Pancreas (tissue), 10 donors: Measurements from ENCODE around the gene TPSD1. TPM values are rescaled to one million over a fixed set of nuclear protein-coding genes. Genes with fewer than 3 reads are reported as not detected.

Source experiments
- ATAC-seq, 4 donors: fragments of 200-7000 bp; cut with Tn5 transposase; one replicate each; pipeline versions ENCODE4 v1.8.0 to v1.9.1; 2020; ENCODE audit warnings: mild to moderate bottlenecking in 4 of 4, moderate library complexity in 4 of 4
- DNase-seq, 6 donors: peaks; one replicate each; pipeline ENCODE4 v3.0.0-alpha.2; 2020
- FAIRE-seq: peaks from 2 replicates; lab custom pipeline; 2012; peaks lifted over from hg19 to GRCh38; lab: Jason Lieb, UNC
- H3K27ac ChIP-seq, 4 donors: fragments of 200-600 bp; sonication (generic); 1 replicate in 3 of 4; 2 replicates in 1 of 4; pipeline versions ENCODE4 v1.5.0 to v1.8.0; 2020
- H3K27me3 ChIP-seq, 4 donors: fragments of 200-600 bp; one replicate each; pipeline ENCODE4 v1.8.0; 2021
- H3K36me3 ChIP-seq, 3 donors: fragments of 200-600 bp; sonication (generic) in 1 of 3; one replicate each; pipeline versions ENCODE4 v1.5.0 to v1.8.0; 2020 to 2021
- H3K4me1 ChIP-seq, 3 donors: fragments of 200-600 bp; one replicate each; pipeline ENCODE4 v1.8.0; 2021
- H3K4me3 ChIP-seq, 4 donors: fragments of 200-600 bp; sonication (generic) in 2 of 4; one replicate each; pipeline versions ENCODE4 v1.5.0 to v1.8.0; 2020 to 2021
- H3K9me3 ChIP-seq, 4 donors: fragments of 200-600 bp; one replicate each; pipeline ENCODE4 v1.8.0; 2021
- CTCF ChIP-seq, 4 donors: fragments of 200-600 bp; sonication (generic) in 3 of 4; IDR thresholded peaks; one replicate each; pipeline versions ENCODE4 v1.5.0 to v1.8.0; 2021; ENCODE audit warnings: antibody characterized with exemption in 4 of 4
- WGBS, 2 donors: extraction: QIAGEN DNeasy Blood & Tissue Kit; methylation state at CpG; one replicate each; pipeline ENCODE4 v1.1.7; 2013; 5-methylcytosine and 5-hydroxymethylcytosine counted together
- intact Hi-C, 3 donors: fragments of 100-400 bp; cut with DNase I; formaldehyde crosslinking; loops; one replicate each; pipeline versions ENCODE4 v1.11.1 to v1.14.2; 2022
- polyA plus RNA-seq, 2 donors: library from polyadenylated mRNA; stranded (reverse); fragments of 200-250 nt; gene quantifications; one replicate each; pipeline ENCODE4 v1.2.3, GENCODE V29; 2013
- total RNA-seq, 6 donors: library from RNA; stranded (reverse); fragmentation: NEBNext Ultra II Directional in 4 of 6; extraction: Animal tissue kit (Norgen Biotek cat#: 25700) in 4 of 6; gene quantifications; one replicate each; pipeline versions ENCODE4 v1.2.1 to v1.2.4, GENCODE V29; 2021 to 2023
- donor health status: healthy with polysubstance abuse.
- donor health status: DM: no; HTN: no; CAD: no; lungs with moderate emphysema.
- donor health status: DM: no; HTN: no; CAD: no.
- donor health status: control.
- donor health status: control.
- donor health status: Bipolar disorder and iron deficiency.
- donor health status: DM: yes; HTN: yes; CAD: no.
- donor health status: DM: no; HTN: no; CAD: no.
- donor health status: DM: no; HTN: no; CAD: no.
- donor health status: DM: yes; HTN: yes; CAD: no.

TPSD1 gene
- total and polyA plus RNA-seq, 8 donors = 0.19 to 0.61 (median 0.26) TPM; not detected in 5

- Histone ChIP-seq H3K4me1 (peaks cover 0 to 4% (median under 1%) of the 10 kb centered on the region in 3 donors), H3K4me3 (no peak overlapping the region), H3K9me3 (no peaks in the 10 kb centered on the region), H3K36me3 (no peaks in the 10 kb centered on the region), H3K27ac (no peak overlapping the region), H3K27me3 (no peaks in the 10 kb centered on the region)
- DNase-seq = no peak
- ATAC-seq = no peak
- intact Hi-C loops = no loop called here
- no peak for FAIRE-seq
- 71 to 80% methylated on average over 12 of the region's 12 CpGs for WGBS, 2 donors
- TF ChIP-seq CTCF (IDR thresholded peaks at IDR 0.05) = no peak
Measured at GRCh38 chr16:1305823-1306222, 50.0 kb downstream of the TPSD1 start.

- DNase-seq (no peak), ATAC-seq (no peak), FAIRE-seq (no peak)
- no peak overlapping the region for H3K4me3 ChIP-seq
- no peaks in the 10 kb centered on the region for H3K36me3 ChIP-seq
- intact Hi-C loops = no loop called here
- H3K4me1 ChIP-seq = peaks cover 2 to 6% (median 3%) of the 10 kb centered on the region in 3 donors
- no peaks in the 10 kb centered on the region for H3K9me3 ChIP-seq
- no peaks in the 10 kb centered on the region for H3K27me3 ChIP-seq
- no peak for TF ChIP-seq CTCF (IDR thresholded peaks at IDR 0.05)
- H3K27ac ChIP-seq = no peak overlapping the region
- 64 to 67% methylated on average over 4 of the region's 4 CpGs for WGBS, 2 donors
Measured at GRCh38 chr16:1306334-1306733, 50.5 kb downstream of the TPSD1 start.

GRCh38 chr16:1308036-1308976 lies 52.4 kb downstream of the TPSD1 start:
- H3K4me3 ChIP-seq = peak overlapping the region; percentile 45 to 71 (median 52)
- no peak for FAIRE-seq
- peak overlapping the region; percentile 93 to 99 (median 98) for H3K27ac ChIP-seq
- no peaks in the 10 kb centered on the region for H3K27me3 ChIP-seq
- TF ChIP-seq CTCF (IDR thresholded peaks at IDR 0.05) = no peak
- H3K9me3 ChIP-seq = no peaks in the 10 kb centered on the region
- peak; percentile 6 to 51 (median 26) for ATAC-seq
- no peak for DNase-seq
- intact Hi-C loops = no loop called here
- WGBS, 2 donors = 3 to 14% methylated on average over 9 to 42 of the region's 43 CpGs
- no peaks in the 10 kb centered on the region for H3K36me3 ChIP-seq
- peaks cover 8 to 16% (median 15%) of the 10 kb centered on the region in 3 donors for H3K4me1 ChIP-seq

Other genes with a start within 250 kb of the TPSD1 start
- under 1 TPM in 5 of 6 donors, not detected in 1; 0.12 to 0.38 (median 0.24) TPM for gene SSTR5, start 183.3 kb upstream of the TPSD1 start, total RNA-seq
- gene SSTR5, start 183.3 kb upstream of the TPSD1 start, polyA plus RNA-seq = 1 to 10 TPM; 1.2 TPM
- gene C1QTNF8, start 159.8 kb upstream of the TPSD1 start, total RNA-seq = not detected
- under 1 TPM in 1 of 2 donors, not detected in 1; 0.23 TPM for gene C1QTNF8, start 159.8 kb upstream of the TPSD1 start, polyA plus RNA-seq
- gene CACNA1H, start 103.0 kb upstream of the TPSD1 start, total RNA-seq = 1 to 10 TPM; 2.5 to 5.4 (median 3.6) TPM
- 10 to 100 TPM; 12.8 to 20.5 TPM for gene CACNA1H, start 103.0 kb upstream of the TPSD1 start, polyA plus RNA-seq
- gene TPSG1, start 30.8 kb upstream of the TPSD1 start, total RNA-seq = under 1 TPM in 1 of 6 donors, not detected in 5; 0.26 TPM
- gene TPSG1, start 30.8 kb upstream of the TPSD1 start, polyA plus RNA-seq = under 1 TPM in 1 of 2 donors, not detected in 1; 0.12 TPM
- 1 to 10 TPM in 5 of 6 donors, under 1 TPM in 1; 0.69 to 9.9 (median 4.8) TPM for gene TPSB2, start 25.9 kb upstream of the TPSD1 start, total RNA-seq
- 10 to 100 TPM in 1 of 2 donors, 1 to 10 TPM in 1; 2.4 to 12.2 TPM for gene TPSB2, start 25.9 kb upstream of the TPSD1 start, polyA plus RNA-seq
- 10 to 100 TPM in 1 of 6 donors, 1 to 10 TPM in 5; 1.1 to 17.0 (median 4.9) TPM for gene TPSAB1, start 15.4 kb upstream of the TPSD1 start, total RNA-seq
- gene TPSAB1, start 15.4 kb upstream of the TPSD1 start, polyA plus RNA-seq = 10 to 100 TPM in 1 of 2 donors, 1 to 10 TPM in 1; 1.3 to 14.5 TPM
- gene UBE2I, start 53.6 kb downstream of the TPSD1 start, total RNA-seq = 10 to 100 TPM; 30.0 to 57.9 (median 36.1) TPM
- gene UBE2I, start 53.6 kb downstream of the TPSD1 start, polyA plus RNA-seq = 10 to 100 TPM; 35.3 to 42.0 TPM
- gene BAIAP3, start 77.6 kb downstream of the TPSD1 start, total RNA-seq = 10 to 100 TPM in 3 of 6 donors, 1 to 10 TPM in 3; 2.1 to 13.1 (median 9.4) TPM
- gene BAIAP3, start 77.6 kb downstream of the TPSD1 start, polyA plus RNA-seq = 100 to 1,000 TPM in 1 of 2 donors, 10 to 100 TPM in 1; 47.4 to 110 TPM
- gene TSR3, start 95.8 kb downstream of the TPSD1 start, total RNA-seq = 10 to 100 TPM; 22.2 to 32.3 (median 29.4) TPM
- gene TSR3, start 95.8 kb downstream of the TPSD1 start, polyA plus RNA-seq = 10 to 100 TPM; 34.1 to 40.9 TPM
- 10 to 100 TPM; 28.0 to 51.5 (median 36.2) TPM for gene GNPTG, start 95.9 kb downstream of the TPSD1 start, total RNA-seq
- gene GNPTG, start 95.9 kb downstream of the TPSD1 start, polyA plus RNA-seq = 10 to 100 TPM; 58.2 to 75.3 TPM
- 10 to 100 TPM in 3 of 6 donors, 1 to 10 TPM in 3; 4.4 to 22.1 (median 10.2) TPM for gene UNKL, start 158.6 kb downstream of the TPSD1 start, total RNA-seq
- gene UNKL, start 158.6 kb downstream of the TPSD1 start, polyA plus RNA-seq = 10 to 100 TPM in 1 of 2 donors, 1 to 10 TPM in 1; 7.6 to 15.2 TPM
- 1 to 10 TPM; 2.2 to 4.7 (median 4.3) TPM for gene UQCC4, start 164.7 kb downstream of the TPSD1 start, total RNA-seq
- 10 to 100 TPM in 1 of 2 donors, 1 to 10 TPM in 1; 8.3 to 14.4 TPM for gene UQCC4, start 164.7 kb downstream of the TPSD1 start, polyA plus RNA-seq
- gene PERCC1, start 175.0 kb downstream of the TPSD1 start, total RNA-seq = under 1 TPM in 2 of 6 donors, not detected in 4; 0.16 to 0.23 TPM
- not detected for gene PERCC1, start 175.0 kb downstream of the TPSD1 start, polyA plus RNA-seq
- gene CCDC154, start 188.5 kb downstream of the TPSD1 start, total RNA-seq = 1 to 10 TPM in 3 of 6 donors, under 1 TPM in 3; 0.59 to 3.2 (median 1.2) TPM
- gene CCDC154, start 188.5 kb downstream of the TPSD1 start, polyA plus RNA-seq = 1 to 10 TPM; 7.7 to 7.8 TPM
- 10 to 100 TPM; 31.0 to 56.1 (median 34.3) TPM for gene CLCN7, start 219.0 kb downstream of the TPSD1 start, total RNA-seq
- 10 to 100 TPM; 41.9 to 91.2 TPM for gene CLCN7, start 219.0 kb downstream of the TPSD1 start, polyA plus RNA-seq
- gene PTX4, start 232.9 kb downstream of the TPSD1 start, total RNA-seq = not detected
- not detected for gene PTX4, start 232.9 kb downstream of the TPSD1 start, polyA plus RNA-seq
- gene TELO2, start 237.3 kb downstream of the TPSD1 start, total RNA-seq = 10 to 100 TPM; 11.7 to 22.9 (median 17.5) TPM
- 10 to 100 TPM; 65.9 to 98.7 TPM for gene TELO2, start 237.3 kb downstream of the TPSD1 start, polyA plus RNA-seq